ENCODE data around the gene CCDC106.

CCDC106 gene

DNA sequence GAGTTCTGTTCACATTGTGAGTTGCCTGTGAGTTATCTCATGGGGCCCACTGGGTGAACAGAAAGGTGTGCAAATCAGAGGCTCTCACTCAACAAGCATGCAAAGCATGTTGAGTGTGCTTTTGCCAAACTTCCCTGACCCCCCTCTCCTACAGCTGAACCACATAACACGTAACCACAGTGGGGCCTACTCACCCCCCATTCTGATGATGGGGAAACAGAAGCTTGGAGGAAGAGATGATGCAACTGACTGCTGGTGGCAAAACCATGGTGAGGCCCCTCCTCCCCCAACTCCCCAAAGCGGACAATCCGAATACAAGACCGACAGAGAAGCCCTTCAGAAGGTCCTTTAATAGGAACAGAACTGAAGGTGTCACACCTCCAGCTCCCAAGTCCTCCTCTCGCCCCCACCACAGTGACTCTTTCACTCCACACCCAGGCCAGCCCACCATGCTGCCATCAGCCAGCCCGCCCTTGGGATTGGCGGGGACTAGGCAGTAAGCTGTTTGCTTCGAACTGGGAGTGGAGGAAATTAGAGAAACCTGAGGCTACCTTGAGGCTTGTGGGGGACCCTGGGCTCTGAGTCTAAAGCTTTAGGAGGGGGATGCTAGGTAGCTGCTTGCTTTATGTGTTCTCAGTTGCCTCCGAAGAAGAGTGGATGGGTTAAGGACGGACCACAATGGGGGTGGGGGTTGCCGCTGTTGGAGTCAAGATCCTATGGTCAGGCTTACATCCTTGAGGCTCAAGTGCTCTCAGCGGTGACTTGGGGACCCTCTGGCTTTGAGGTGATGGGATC lies 27.4 kb upstream of the CCDC106 start:
- TF ChIP-seq, protein P1, sequence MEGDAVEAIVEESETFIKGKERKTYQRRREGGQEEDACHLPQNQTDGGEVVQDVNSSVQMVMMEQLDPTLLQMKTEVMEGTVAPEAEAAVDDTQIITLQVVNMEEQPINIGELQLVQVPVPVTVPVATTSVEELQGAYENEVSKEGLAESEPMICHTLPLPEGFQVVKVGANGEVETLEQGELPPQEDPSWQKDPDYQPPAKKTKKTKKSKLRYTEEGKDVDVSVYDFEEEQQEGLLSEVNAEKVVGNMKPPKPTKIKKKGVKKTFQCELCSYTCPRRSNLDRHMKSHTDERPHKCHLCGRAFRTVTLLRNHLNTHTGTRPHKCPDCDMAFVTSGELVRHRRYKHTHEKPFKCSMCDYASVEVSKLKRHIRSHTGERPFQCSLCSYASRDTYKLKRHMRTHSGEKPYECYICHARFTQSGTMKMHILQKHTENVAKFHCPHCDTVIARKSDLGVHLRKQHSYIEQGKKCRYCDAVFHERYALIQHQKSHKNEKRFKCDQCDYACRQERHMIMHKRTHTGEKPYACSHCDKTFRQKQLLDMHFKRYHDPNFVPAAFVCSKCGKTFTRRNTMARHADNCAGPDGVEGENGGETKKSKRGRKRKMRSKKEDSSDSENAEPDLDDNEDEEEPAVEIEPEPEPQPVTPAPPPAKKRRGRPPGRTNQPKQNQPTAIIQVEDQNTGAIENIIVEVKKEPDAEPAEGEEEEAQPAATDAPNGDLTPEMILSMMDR (conservative IDR thresholded peaks at IDR 0.05): no peak
- no peak for TF ChIP-seq ZFX (IDR thresholded peaks at IDR 0.05)
- no peak overlapping the region for H3K27ac ChIP-seq

- no peak for TF ChIP-seq ZFX (IDR thresholded peaks at IDR 0.05)
- TF ChIP-seq, protein P1 (conservative IDR thresholded peaks at IDR 0.05): no peak
- H3K27ac ChIP-seq: no peak overlapping the region
Observed at GRCh38 chr19:55621205-55621672, 26.8 kb upstream of the CCDC106 start.

GRCh38 chr19:55621673-55622231 lies 26.3 kb upstream of the CCDC106 start:
- no peak for TF ChIP-seq ZFX (IDR thresholded peaks at IDR 0.05)
- TF ChIP-seq, protein P1 (conservative IDR thresholded peaks at IDR 0.05): no peak
- H3K27ac ChIP-seq: no peak overlapping the region

DNA sequence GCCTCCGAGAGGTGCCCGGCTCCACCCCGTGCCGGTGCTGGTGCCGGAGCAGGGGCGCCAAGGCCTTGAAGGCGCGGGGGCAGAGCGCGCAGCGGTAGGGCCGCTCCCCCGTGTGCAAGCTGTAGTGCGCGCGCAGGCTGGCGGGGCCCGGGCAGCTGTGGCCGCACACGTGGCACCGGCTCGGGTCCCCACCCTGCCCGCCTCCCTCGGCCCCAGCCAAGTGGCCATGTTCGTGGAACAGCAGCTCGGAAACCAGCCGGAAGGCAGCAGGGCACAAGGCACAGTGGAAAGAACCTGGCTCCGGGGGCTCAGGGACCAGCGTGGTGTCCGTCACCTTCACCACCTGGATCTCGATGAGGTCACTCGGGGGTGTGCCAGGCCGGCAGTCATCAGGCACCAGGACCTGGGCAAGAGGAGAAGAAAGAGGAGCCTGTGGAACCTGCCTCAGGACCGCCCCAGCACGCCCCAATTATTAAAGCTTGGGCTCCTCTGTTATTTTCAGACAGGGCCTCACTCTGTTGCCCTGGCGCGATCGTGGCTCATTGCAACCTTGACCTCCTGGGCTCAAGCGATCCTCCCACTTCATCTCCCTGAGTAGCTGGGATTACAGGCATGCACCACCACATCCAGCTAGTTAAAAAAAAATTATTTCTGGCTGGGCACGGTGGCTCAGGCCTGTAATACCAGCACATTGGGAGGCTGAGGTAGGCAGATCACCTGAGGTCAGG lies 25.6 kb upstream of the CCDC106 start:
- no peak overlapping the region for H3K27ac ChIP-seq
- TF ChIP-seq ZFX (IDR thresholded peaks at IDR 0.05): no peak
- TF ChIP-seq, protein P1 (conservative IDR thresholded peaks at IDR 0.05): no peak

GRCh38 chr19:55623130-55623529 lies 24.9 kb upstream of the CCDC106 start:
- TF ChIP-seq ZFX (IDR thresholded peaks at IDR 0.05): no peak
- TF ChIP-seq, protein P1 (conservative IDR thresholded peaks at IDR 0.05): no peak
- no peak overlapping the region for H3K27ac ChIP-seq

- TF ChIP-seq, protein P1 (conservative IDR thresholded peaks at IDR 0.05): no peak
- no peak for TF ChIP-seq ZFX (IDR thresholded peaks at IDR 0.05)
- no peak overlapping the region for H3K27ac ChIP-seq
Observed at GRCh38 chr19:55623561-55623960, 24.5 kb upstream of the CCDC106 start.

Data from C4-2B (cell line).